Trophoblast cell (in vitro differentiated cells and primary cell): ENCODE data around the gene JMJD4.

Experiments
- DNase-seq, 2 donors: peaks; one replicate each; pipeline ENCODE4 v3.0.0-alpha.2; 2016
- H2AFZ ChIP-seq: 2 replicates; pipeline ENCODE4 v1.6.1; 2013; ENCODE audit warnings: low read length, moderate library complexity, mild to moderate bottlenecking; ENCODE audit not compliant: insufficient read depth, poor library complexity
- H2AK5ac ChIP-seq: 2 replicates; pipeline ENCODE4 v1.6.1; 2013; ENCODE audit warnings: mild to moderate bottlenecking, low read length
- H2BK120ac ChIP-seq: 2 replicates; pipeline ENCODE4 v1.6.1; 2013; ENCODE audit warnings: low read length, mild to moderate bottlenecking, moderate library complexity; ENCODE audit not compliant: insufficient read depth, poor library complexity
- H2BK12ac ChIP-seq: 2 replicates; pipeline ENCODE4 v1.6.1; 2013; ENCODE audit warnings: mild to moderate bottlenecking, low read length, moderate library complexity
- H2BK5ac ChIP-seq: 2 replicates; pipeline ENCODE4 v1.6.1; 2013; ENCODE audit warnings: low read length, low read depth, moderate library complexity, mild to moderate bottlenecking; ENCODE audit not compliant: poor library complexity
- H3K14ac ChIP-seq: 2 replicates; pipeline ENCODE4 v1.6.1; 2013; ENCODE audit warnings: mild to moderate bottlenecking, low read length
- H3K18ac ChIP-seq: 2 replicates; pipeline ENCODE4 v1.6.1; 2013; ENCODE audit warnings: mild to moderate bottlenecking, low read length
- H3K23ac ChIP-seq: 2 replicates; pipeline ENCODE4 v1.6.1; 2013; ENCODE audit warnings: low read length
- H3K27ac ChIP-seq: 2 replicates; pipeline ENCODE4 v1.5.1; 2013; ENCODE audit warnings: low read depth, mild to moderate bottlenecking, inconsistent platforms, low read length, moderate library complexity
- H3K27me3 ChIP-seq: 2 replicates; pipeline ENCODE4 v1.6.1; 2013; ENCODE audit warnings: inconsistent platforms, mild to moderate bottlenecking, low read length, moderate library complexity; ENCODE audit not compliant: insufficient read depth
- H3K36me3 ChIP-seq, 2 experiments: 1 replicate in 1 of 2; 2 replicates in 1 of 2; pipeline ENCODE4 v1.6.1; 2013; ENCODE audit warnings: low read length in 2 of 2, mild to moderate bottlenecking in 2 of 2, moderate library complexity in 1 of 2; ENCODE audit not compliant: insufficient read depth in 2 of 2, control insufficient read depth in 1 of 2
- H3K4ac ChIP-seq: 2 replicates; pipeline ENCODE4 v1.6.1; 2013; ENCODE audit warnings: low read depth, mild to moderate bottlenecking, low read length, moderate library complexity
- H3K4me1 ChIP-seq, 2 experiments: 1 replicate in 1 of 2; 2 replicates in 1 of 2; pipeline ENCODE4 v1.6.1; 2013; ENCODE audit warnings: low read length in 2 of 2, mild to moderate bottlenecking in 2 of 2, moderate library complexity in 1 of 2; ENCODE audit not compliant: insufficient read depth in 2 of 2, control insufficient read depth in 1 of 2
- H3K4me2 ChIP-seq: 2 replicates; pipeline ENCODE4 v1.6.1; 2013; ENCODE audit warnings: inconsistent platforms, mild to moderate bottlenecking, low read length, moderate library complexity
- H3K4me3 ChIP-seq: 2 replicates; pipeline ENCODE4 v1.5.1; 2013; ENCODE audit warnings: mild to moderate bottlenecking, low read depth, low read length, inconsistent platforms
- H3K79me1 ChIP-seq: one replicate; pipeline ENCODE4 v1.6.1; 2013; ENCODE audit warnings: low read length
- H3K79me2 ChIP-seq: 2 replicates; pipeline ENCODE4 v1.6.1; 2013; ENCODE audit warnings: low read length, mild to moderate bottlenecking; ENCODE audit not compliant: control insufficient read depth, insufficient read depth, poor library complexity
- H3K9ac ChIP-seq: 2 replicates; pipeline ENCODE4 v1.6.1; 2013; ENCODE audit warnings: mild to moderate bottlenecking, low read length
- H3K9me3 ChIP-seq: 2 replicates; pipeline ENCODE4 v1.6.1; 2013; ENCODE audit warnings: low read depth, mild to moderate bottlenecking, control low read depth, inconsistent platforms, low read length; ENCODE audit not compliant: insufficient read depth
- H4K12ac ChIP-seq: 2 replicates; pipeline ENCODE4 v1.6.1; 2013; ENCODE audit warnings: low read depth, mild to moderate bottlenecking, low read length, moderate library complexity
- H4K8ac ChIP-seq: 2 replicates; pipeline ENCODE4 v1.6.1; 2013; ENCODE audit warnings: low read depth, mild to moderate bottlenecking, low read length, moderate library complexity
- H4K91ac ChIP-seq: one replicate; pipeline ENCODE4 v1.6.1; 2013; ENCODE audit warnings: low read depth, mild to moderate bottlenecking, low read length, moderate library complexity
- WGBS: extraction: QIAGEN DNeasy Blood & Tissue Kit; methylation state at CpG from one replicate; pipeline ENCODE4 v1.1.7; 2013; ENCODE audit warnings: missing lambda C conversion rate; ENCODE audit not compliant: insufficient read length, insufficient coverage; ENCODE audit errors: extremely low coverage; 5-methylcytosine and 5-hydroxymethylcytosine counted together

JMJD4 gene

GRCh38 chr1:227757781-227758180 lies 22.7 kb upstream of the JMJD4 start:
- Histone ChIP-seq H3K27me3 (no peaks in the 10 kb centered on the region), H3K4ac (no peak overlapping the region), H3K14ac (no peak overlapping the region), H4K91ac (no peak overlapping the region), H3K4me1 (peaks cover 25 to 27% of the 10 kb centered on the region in 2 experiments), H4K8ac (no peak overlapping the region), H2BK12ac (no peak overlapping the region), H3K18ac (no peak overlapping the region), H3K79me1 (peaks cover 7% of the 10 kb centered on the region), H2AFZ (no peak overlapping the region), H3K4me3 (no peak overlapping the region), H3K23ac (no peak overlapping the region), H2BK120ac (no peak overlapping the region), H2AK5ac (no peak overlapping the region), H2BK5ac (no peak overlapping the region), H3K9ac (no peak overlapping the region), H4K12ac (no peak overlapping the region), H3K4me2 (no peak overlapping the region), H3K27ac (no peak overlapping the region), H3K79me2 (no peaks in the 10 kb centered on the region), H3K36me3 (peaks cover 25 to 31% of the 10 kb centered on the region in 2 experiments), H3K9me3 (peaks cover 2% of the 10 kb centered on the region)
- DNase-seq = no peak
- WGBS = no CpG with 5 or more reads among the region's 2 CpGs

GRCh38 chr1:227756172-227756959 lies 21.3 kb upstream of the JMJD4 start:
- H3K4ac ChIP-seq = no peak overlapping the region
- no peak overlapping the region for H3K9ac ChIP-seq
- no peaks in the 10 kb centered on the region for H3K27me3 ChIP-seq
- H2BK120ac ChIP-seq = no peak overlapping the region
- no peak overlapping the region for H3K27ac ChIP-seq
- no peak overlapping the region for H2AK5ac ChIP-seq
- no peak overlapping the region for H3K4me3 ChIP-seq
- no peak overlapping the region for H2AFZ ChIP-seq
- no peak overlapping the region for H4K8ac ChIP-seq
- WGBS = no CpG with 5 or more reads among the region's 13 CpGs
- H3K23ac ChIP-seq = no peak overlapping the region
- DNase-seq = no peak
- H2BK5ac ChIP-seq = no peak overlapping the region
- H3K79me2 ChIP-seq = no peaks in the 10 kb centered on the region
- no peak overlapping the region for H3K14ac ChIP-seq
- peaks cover 7% of the 10 kb centered on the region for H3K79me1 ChIP-seq
- H3K4me2 ChIP-seq = no peak overlapping the region
- H2BK12ac ChIP-seq = no peak overlapping the region
- H3K4me1 ChIP-seq = peaks cover 24 to 25% of the 10 kb centered on the region in 2 experiments
- H3K36me3 ChIP-seq = peaks cover 17 to 23% of the 10 kb centered on the region in 2 experiments
- H4K12ac ChIP-seq = no peak overlapping the region
- H3K18ac ChIP-seq = no peak overlapping the region
- H3K9me3 ChIP-seq = peaks cover 2% of the 10 kb centered on the region
- H4K91ac ChIP-seq = no peak overlapping the region

GRCh38 chr1:227754958-227755357 lies 19.9 kb upstream of the JMJD4 start:
- no peak overlapping the region for H2AFZ ChIP-seq
- no peak overlapping the region for H4K8ac ChIP-seq
- no peak overlapping the region for H3K4ac ChIP-seq
- no peak overlapping the region for H3K18ac ChIP-seq
- no peak overlapping the region for H3K23ac ChIP-seq
- no peak for DNase-seq
- no peak overlapping the region for H2AK5ac ChIP-seq
- H3K79me1 ChIP-seq = peaks cover 5% of the 10 kb centered on the region
- H3K36me3 ChIP-seq = peaks cover 25 to 29% of the 10 kb centered on the region in 2 experiments
- no CpG with 5 or more reads among the region's 4 CpGs for WGBS
- H3K27ac ChIP-seq = no peak overlapping the region
- H2BK5ac ChIP-seq = no peak overlapping the region
- no peak overlapping the region for H3K4me3 ChIP-seq
- peaks cover 19 to 20% of the 10 kb centered on the region in 2 experiments for H3K4me1 ChIP-seq
- H3K9ac ChIP-seq = no peak overlapping the region
- H3K79me2 ChIP-seq = no peaks in the 10 kb centered on the region
- no peak overlapping the region for H3K4me2 ChIP-seq
- H3K14ac ChIP-seq = no peak overlapping the region
- no peak overlapping the region for H2BK12ac ChIP-seq
- H4K12ac ChIP-seq = no peak overlapping the region
- H3K9me3 ChIP-seq = peaks cover 2% of the 10 kb centered on the region
- H3K27me3 ChIP-seq = no peaks in the 10 kb centered on the region
- H4K91ac ChIP-seq = no peak overlapping the region
- no peak overlapping the region for H2BK120ac ChIP-seq

- no peak overlapping the region for H3K4ac ChIP-seq
- WGBS = no CpG with 5 or more reads among the region's 7 CpGs
- H3K4me2 ChIP-seq = no peak overlapping the region
- H3K36me3 ChIP-seq = peaks cover 21 to 31% of the 10 kb centered on the region in 2 experiments
- H3K79me2 ChIP-seq = no peaks in the 10 kb centered on the region
- peaks cover 2% of the 10 kb centered on the region for H3K9me3 ChIP-seq
- H4K91ac ChIP-seq = no peak overlapping the region
- H4K12ac ChIP-seq = no peak overlapping the region
- no peak overlapping the region for H2AK5ac ChIP-seq
- no peak overlapping the region for H2BK5ac ChIP-seq
- no peak for DNase-seq
- H3K14ac ChIP-seq = no peak overlapping the region
- H3K27me3 ChIP-seq = no peaks in the 10 kb centered on the region
- no peak overlapping the region for H2BK120ac ChIP-seq
- no peak overlapping the region for H3K23ac ChIP-seq
- H3K9ac ChIP-seq = no peak overlapping the region
- peaks cover 13 to 14% of the 10 kb centered on the region in 2 experiments for H3K4me1 ChIP-seq
- peaks cover 2% of the 10 kb centered on the region for H3K79me1 ChIP-seq
- H4K8ac ChIP-seq = no peak overlapping the region
- H2BK12ac ChIP-seq = no peak overlapping the region
- no peak overlapping the region for H2AFZ ChIP-seq
- H3K4me3 ChIP-seq = no peak overlapping the region
- H3K18ac ChIP-seq = no peak overlapping the region
- no peak overlapping the region for H3K27ac ChIP-seq
Measured at GRCh38 chr1:227753999-227754711, 19.1 kb upstream of the JMJD4 start.
